ENCODE results near the gene UNC5B.
"Not testable (repeated sequence)": the region's sequence is repeated elsewhere in the genome, so short reads cannot be mapped to it uniquely, and the experiment has no call there.

UNC5B gene

GRCh38 chr10:71209731-71210541 is 2.4 kb upstream of the UNC5B start:
- DNase-seq: no peak

GRCh38 chr10:71210542-71210871 is 1.9 kb upstream of the UNC5B start:
- DNase-seq: no peak

GRCh38 chr10:71211053-71211452 is 1.3 kb upstream of the UNC5B start:
- no peak for DNase-seq

- DNase-seq: no peak
Measured at GRCh38 chr10:71211775-71212317, 524 bp upstream of the UNC5B start.

- DNase-seq: peak in 1 of 2 experiments; percentile 42
Measured at GRCh38 chr10:71213127-71213621, 804 bp downstream of the UNC5B start.

- DNase-seq: no peak
Measured at GRCh38 chr10:71213761-71214440, 1.5 kb downstream of the UNC5B start.

GRCh38 chr10:71214641-71215559 is 2.5 kb downstream of the UNC5B start:
- no peak for DNase-seq

GRCh38 chr10:71216363-71216695 is 4.0 kb downstream of the UNC5B start:
- no peak for DNase-seq

- no peak for DNase-seq
Measured at GRCh38 chr10:71216751-71217265, 4.4 kb downstream of the UNC5B start.

- DNase-seq: no peak
Measured at GRCh38 chr10:71217266-71218045, 5.1 kb downstream of the UNC5B start.

GRCh38 chr10:71218046-71218650 is 5.8 kb downstream of the UNC5B start:
- DNase-seq: no peak

GRCh38 chr10:71218651-71219050 is 6.3 kb downstream of the UNC5B start:
- no peak for DNase-seq

GRCh38 chr10:71219236-71219917 is 7.0 kb downstream of the UNC5B start:
- DNase-seq: not testable (repeated sequence)

- DNase-seq: no peak
Measured at GRCh38 chr10:71219918-71220688, 7.7 kb downstream of the UNC5B start.

GRCh38 chr10:71220689-71221540 is 8.5 kb downstream of the UNC5B start:
- DNase-seq: no peak

- no peak for DNase-seq
Measured at GRCh38 chr10:71221586-71222202, 9.3 kb downstream of the UNC5B start.

GRCh38 chr10:71222601-71223346 is 10.4 kb downstream of the UNC5B start:
- no peak for DNase-seq
